Endothelial cell (in vitro differentiated cells): ENCODE data around the gene MRPS9. TPM values are rescaled to one million over a fixed set of nuclear protein-coding genes. Genes with fewer than 3 reads are reported as not detected.

ENCODE experiments used
- DNase-seq: peaks from one replicate; pipeline ENCODE4 v3.0.0; 2021; ENCODE audit warnings: low spot score
- H3K27ac Mint-ChIP-seq: one replicate; pipeline ENCODE4 v1.8.0; 2021; ENCODE audit warnings: mixed read lengths, inconsistent platforms; ENCODE audit not compliant: unreplicated experiment
- H3K27me3 Mint-ChIP-seq: one replicate; pipeline ENCODE4 v1.8.0; 2021; ENCODE audit warnings: mild to moderate bottlenecking, moderate library complexity, mixed read lengths, inconsistent platforms; ENCODE audit not compliant: unreplicated experiment
- H3K36me3 Mint-ChIP-seq: one replicate; pipeline ENCODE4 v1.8.0; 2021; ENCODE audit warnings: mild to moderate bottlenecking, low read depth, mixed read lengths, inconsistent platforms; ENCODE audit not compliant: unreplicated experiment
- H3K4me1 Mint-ChIP-seq: one replicate; pipeline ENCODE4 v1.8.0; 2021; ENCODE audit warnings: mild to moderate bottlenecking, mixed read lengths, inconsistent platforms; ENCODE audit not compliant: unreplicated experiment
- H3K4me3 Mint-ChIP-seq: one replicate; pipeline ENCODE4 v1.8.0; 2021; ENCODE audit warnings: mild to moderate bottlenecking, mixed read lengths, inconsistent platforms; ENCODE audit not compliant: unreplicated experiment
- H3K9me3 Mint-ChIP-seq: one replicate; pipeline ENCODE4 v1.8.0; 2021; ENCODE audit warnings: mixed read lengths, inconsistent platforms; ENCODE audit not compliant: unreplicated experiment
- total RNA-seq: library from RNA; stranded (reverse); fragmentation: NEBNext Ultra II Directional; extraction: Animal tissue kit (Norgen Biotek cat#: 25700); gene quantifications from one replicate; pipeline ENCODE4 v1.2.1, GENCODE V29; 2021; ENCODE audit not compliant: unreplicated experiment
- TF ChIP-seq, protein P1 (sequence below): fragments of 200-600 bp; sonication (generic); IDR thresholded peaks from one replicate; pipeline ENCODE4 v1.5.0; 2021; ENCODE audit warnings: antibody characterized with exemption; ENCODE audit not compliant: unreplicated experiment

Gene MRPS9
- total RNA-seq, 1 donor from 2014 or later: 27.3 TPM

DNA sequence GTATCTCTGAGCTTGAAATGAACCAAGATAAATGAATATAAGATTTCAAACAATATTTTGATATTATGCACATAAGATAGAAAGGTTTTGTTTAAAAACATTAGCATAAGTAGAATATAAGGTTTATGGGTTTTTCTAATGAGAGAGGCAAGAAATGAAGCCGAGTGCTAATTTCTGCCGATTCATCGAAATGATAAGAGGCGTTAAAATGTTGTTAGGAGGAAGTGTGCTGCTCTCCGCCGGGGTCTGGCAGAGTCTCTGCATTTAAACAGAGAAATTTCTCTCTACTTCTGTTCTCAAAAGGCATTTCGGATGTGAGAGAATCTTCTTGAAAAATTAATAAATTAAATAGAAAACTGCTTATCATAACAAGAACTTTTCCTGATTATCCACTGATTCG, 83.6 kb downstream of the MRPS9 start:
- DNase-seq: no peak
- Mint-ChIP-seq H3K9me3 (no peaks in the 10 kb centered on the region), H3K27ac (no peak overlapping the region), H3K36me3 (no peaks in the 10 kb centered on the region), H3K4me1 (no peaks in the 10 kb centered on the region), H3K4me3 (no peak overlapping the region), H3K27me3 (no peaks in the 10 kb centered on the region)
- TF ChIP-seq, protein P1, sequence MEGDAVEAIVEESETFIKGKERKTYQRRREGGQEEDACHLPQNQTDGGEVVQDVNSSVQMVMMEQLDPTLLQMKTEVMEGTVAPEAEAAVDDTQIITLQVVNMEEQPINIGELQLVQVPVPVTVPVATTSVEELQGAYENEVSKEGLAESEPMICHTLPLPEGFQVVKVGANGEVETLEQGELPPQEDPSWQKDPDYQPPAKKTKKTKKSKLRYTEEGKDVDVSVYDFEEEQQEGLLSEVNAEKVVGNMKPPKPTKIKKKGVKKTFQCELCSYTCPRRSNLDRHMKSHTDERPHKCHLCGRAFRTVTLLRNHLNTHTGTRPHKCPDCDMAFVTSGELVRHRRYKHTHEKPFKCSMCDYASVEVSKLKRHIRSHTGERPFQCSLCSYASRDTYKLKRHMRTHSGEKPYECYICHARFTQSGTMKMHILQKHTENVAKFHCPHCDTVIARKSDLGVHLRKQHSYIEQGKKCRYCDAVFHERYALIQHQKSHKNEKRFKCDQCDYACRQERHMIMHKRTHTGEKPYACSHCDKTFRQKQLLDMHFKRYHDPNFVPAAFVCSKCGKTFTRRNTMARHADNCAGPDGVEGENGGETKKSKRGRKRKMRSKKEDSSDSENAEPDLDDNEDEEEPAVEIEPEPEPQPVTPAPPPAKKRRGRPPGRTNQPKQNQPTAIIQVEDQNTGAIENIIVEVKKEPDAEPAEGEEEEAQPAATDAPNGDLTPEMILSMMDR: no peak

DNA sequence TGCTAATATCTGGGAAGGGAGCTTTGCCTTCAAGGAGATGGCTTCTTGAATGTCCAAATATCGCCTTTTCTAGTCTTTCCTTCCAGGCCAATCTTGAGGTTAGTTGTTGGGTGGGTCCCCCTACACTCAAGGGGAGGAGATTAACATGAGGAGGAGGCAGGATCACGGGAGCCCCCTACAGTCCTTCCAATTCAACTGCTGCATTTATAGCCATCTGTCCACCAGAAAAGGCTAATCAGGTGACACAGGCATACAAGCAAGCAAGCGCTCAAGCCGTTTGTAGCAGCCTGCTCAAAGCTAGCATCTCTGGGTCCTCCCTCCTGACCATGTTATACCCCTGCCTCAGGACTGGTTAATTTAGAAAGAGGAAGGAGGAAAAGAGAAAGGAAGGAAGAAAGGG, 87.6 kb downstream of the MRPS9 start:
- H3K4me3 Mint-ChIP-seq: no peak overlapping the region
- no peaks in the 10 kb centered on the region for H3K9me3 Mint-ChIP-seq
- no peaks in the 10 kb centered on the region for H3K4me1 Mint-ChIP-seq
- TF ChIP-seq, protein P1: no peak
- DNase-seq: no peak
- H3K27me3 Mint-ChIP-seq: peaks cover 3% of the 10 kb centered on the region
- no peaks in the 10 kb centered on the region for H3K36me3 Mint-ChIP-seq
- no peak overlapping the region for H3K27ac Mint-ChIP-seq

DNA sequence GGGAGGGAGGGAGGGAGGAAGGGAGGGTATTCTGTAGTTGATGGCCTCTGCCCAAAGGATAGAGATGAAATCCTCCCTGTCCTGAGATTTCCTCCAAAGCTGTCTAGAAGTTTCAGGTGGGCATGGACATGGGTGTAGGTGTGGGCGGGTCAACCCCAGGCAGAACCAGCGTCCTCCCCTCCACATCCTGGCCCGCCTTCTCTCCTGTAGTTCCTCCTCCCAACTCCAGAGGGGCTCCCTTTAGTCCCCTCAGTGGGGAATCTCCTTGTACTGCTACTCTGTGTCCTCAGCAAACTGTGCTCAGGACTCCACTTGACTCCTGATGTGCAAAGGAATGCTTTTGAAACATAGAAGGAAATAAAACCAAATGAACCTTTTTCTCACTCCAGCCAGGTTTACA, 88.1 kb downstream of the MRPS9 start:
- H3K4me3 Mint-ChIP-seq: no peak overlapping the region
- H3K36me3 Mint-ChIP-seq: no peaks in the 10 kb centered on the region
- TF ChIP-seq, protein P1: no peak
- no peak for DNase-seq
- no peaks in the 10 kb centered on the region for H3K4me1 Mint-ChIP-seq
- no peaks in the 10 kb centered on the region for H3K9me3 Mint-ChIP-seq
- H3K27me3 Mint-ChIP-seq: peaks cover 3% of the 10 kb centered on the region
- H3K27ac Mint-ChIP-seq: no peak overlapping the region

DNA sequence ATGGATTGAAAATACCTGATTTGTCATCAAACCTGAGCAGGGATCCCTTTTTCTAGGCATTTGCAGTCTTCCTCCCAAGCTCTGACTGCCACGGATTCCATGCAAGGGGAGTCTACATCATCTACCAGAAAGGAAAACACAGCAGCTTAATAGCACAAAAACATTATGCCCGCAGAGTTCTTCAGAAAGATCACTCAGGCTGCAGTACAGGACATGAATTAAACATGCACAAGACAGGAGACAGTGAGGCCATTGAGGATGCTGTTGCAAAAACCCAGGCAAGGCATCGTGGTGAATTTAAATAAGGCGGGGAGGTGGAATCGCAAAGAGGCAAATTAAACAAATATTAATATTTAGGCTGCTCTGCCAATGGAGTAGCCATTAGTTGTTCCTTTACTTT, 88.5 kb downstream of the MRPS9 start:
- Mint-ChIP-seq H3K27me3 (peaks cover 3% of the 10 kb centered on the region), H3K9me3 (no peaks in the 10 kb centered on the region), H3K4me1 (no peaks in the 10 kb centered on the region), H3K27ac (no peak overlapping the region), H3K36me3 (no peaks in the 10 kb centered on the region), H3K4me3 (no peak overlapping the region)
- DNase-seq: no peak
- TF ChIP-seq, protein P1: no peak

GRCh38 chr2:105127289-105127915, 89.5 kb downstream of the MRPS9 start:
- Mint-ChIP-seq H3K36me3 (no peaks in the 10 kb centered on the region), H3K27me3 (peaks cover 3% of the 10 kb centered on the region), H3K4me3 (no peak overlapping the region), H3K9me3 (no peaks in the 10 kb centered on the region), H3K4me1 (no peaks in the 10 kb centered on the region), H3K27ac (no peak overlapping the region)
- TF ChIP-seq, protein P1: no peak
- DNase-seq: no peak
